ENCODE measurements around the gene PARD3. TPM values are rescaled to one million over a fixed set of nuclear protein-coding genes. Genes with fewer than 3 reads are reported as not detected.

Gene PARD3
- total RNA-seq, 1 donor from 2014 or later = 22.9 TPM

- Mint-ChIP-seq H3K9me3 (ENCODE audit: unreplicated experiment) (no peaks in the 10 kb centered on the region), H3K27me3 (ENCODE audit: unreplicated experiment) (peaks cover 2% of the 10 kb centered on the region), H3K4me3 (ENCODE audit: unreplicated experiment) (no peak overlapping the region), H3K36me3 (ENCODE audit: unreplicated experiment) (no peaks in the 10 kb centered on the region), H3K4me1 (ENCODE audit: low read depth, unreplicated experiment) (peaks cover 3% of the 10 kb centered on the region), H3K27ac (ENCODE audit: unreplicated experiment) (no peak overlapping the region)
- DNase-seq = no peak
- no peak for TF ChIP-seq CTCF (IDR thresholded peaks at IDR 0.05; ENCODE audit: partially characterized antibody, unreplicated experiment)
These were observed 675.5 kb downstream of the PARD3 start for GRCh38 chr10:34139559-34139958.

GRCh38 chr10:34137955-34138354, 677.1 kb downstream of the PARD3 start:
- Mint-ChIP-seq H3K27ac (ENCODE audit: unreplicated experiment) (no peak overlapping the region), H3K4me3 (ENCODE audit: unreplicated experiment) (no peak overlapping the region), H3K9me3 (ENCODE audit: unreplicated experiment) (no peaks in the 10 kb centered on the region), H3K4me1 (ENCODE audit: low read depth, unreplicated experiment) (peaks cover 3% of the 10 kb centered on the region), H3K36me3 (ENCODE audit: unreplicated experiment) (no peaks in the 10 kb centered on the region), H3K27me3 (ENCODE audit: unreplicated experiment) (peaks cover 2% of the 10 kb centered on the region)
- DNase-seq = no peak
- no peak for TF ChIP-seq CTCF (IDR thresholded peaks at IDR 0.05; ENCODE audit: partially characterized antibody, unreplicated experiment)

GRCh38 chr10:34137201-34137600, 677.9 kb downstream of the PARD3 start:
- H3K9me3 Mint-ChIP-seq (ENCODE audit: unreplicated experiment) = no peaks in the 10 kb centered on the region
- no peak overlapping the region for H3K4me3 Mint-ChIP-seq (ENCODE audit: unreplicated experiment)
- DNase-seq = no peak
- TF ChIP-seq CTCF (IDR thresholded peaks at IDR 0.05; ENCODE audit: partially characterized antibody, unreplicated experiment) = no peak
- peaks cover 3% of the 10 kb centered on the region for H3K4me1 Mint-ChIP-seq (ENCODE audit: low read depth, unreplicated experiment)
- H3K27ac Mint-ChIP-seq (ENCODE audit: unreplicated experiment) = no peak overlapping the region
- peaks cover 2% of the 10 kb centered on the region for H3K27me3 Mint-ChIP-seq (ENCODE audit: unreplicated experiment)
- H3K36me3 Mint-ChIP-seq (ENCODE audit: unreplicated experiment) = no peaks in the 10 kb centered on the region

GRCh38 chr10:34135515-34135914, 679.6 kb downstream of the PARD3 start:
- TF ChIP-seq CTCF (IDR thresholded peaks at IDR 0.05; ENCODE audit: partially characterized antibody, unreplicated experiment) = no peak
- no peak overlapping the region for H3K27ac Mint-ChIP-seq (ENCODE audit: unreplicated experiment)
- peaks cover 11% of the 10 kb centered on the region for H3K4me1 Mint-ChIP-seq (ENCODE audit: low read depth, unreplicated experiment)
- no peak overlapping the region for H3K4me3 Mint-ChIP-seq (ENCODE audit: unreplicated experiment)
- peaks cover 2% of the 10 kb centered on the region for H3K27me3 Mint-ChIP-seq (ENCODE audit: unreplicated experiment)
- no peaks in the 10 kb centered on the region for H3K9me3 Mint-ChIP-seq (ENCODE audit: unreplicated experiment)
- H3K36me3 Mint-ChIP-seq (ENCODE audit: unreplicated experiment) = no peaks in the 10 kb centered on the region
- DNase-seq = no peak

- Mint-ChIP-seq H3K4me3 (ENCODE audit: unreplicated experiment) (no peak overlapping the region), H3K27ac (ENCODE audit: unreplicated experiment) (no peak overlapping the region), H3K27me3 (ENCODE audit: unreplicated experiment) (peaks cover 2% of the 10 kb centered on the region), H3K36me3 (ENCODE audit: unreplicated experiment) (peaks cover 5% of the 10 kb centered on the region), H3K9me3 (ENCODE audit: unreplicated experiment) (no peaks in the 10 kb centered on the region), H3K4me1 (ENCODE audit: low read depth, unreplicated experiment) (peaks cover 10% of the 10 kb centered on the region)
- TF ChIP-seq CTCF (IDR thresholded peaks at IDR 0.05; ENCODE audit: partially characterized antibody, unreplicated experiment) = no peak
- no peak for DNase-seq
These were observed 680.5 kb downstream of the PARD3 start for GRCh38 chr10:34134602-34135001.
